BE2C (cell line): Measurements from ENCODE around the gene TIMM17A.
A peak's percentile ranks its signal among the peaks of the same experiment; 100 is the strongest.

Experiments
- DNase-seq: peaks from one replicate; pipeline ENCODE4 v3.0.0-alpha.2; 2020
- H3K27me3 ChIP-seq: fragments of 250-450 bp; sonication (Bioruptor Pico); 2 replicates; pipeline ENCODE4 v1.5.1; 2020; ENCODE audit warnings: mild to moderate bottlenecking
- H3K36me3 ChIP-seq: fragments of 250-450 bp; sonication (Bioruptor Pico); 2 replicates; pipeline ENCODE4 v1.5.1; 2020; ENCODE audit warnings: mild to moderate bottlenecking
- H3K4me1 ChIP-seq: fragments of 250-450 bp; sonication (Bioruptor Pico); 2 replicates; pipeline ENCODE4 v1.5.1; 2020
- H3K4me3 ChIP-seq: 2 replicates; pipeline ENCODE4 v1.5.1; 2011; ENCODE audit warnings: low read depth, low read length
- H3K9me3 ChIP-seq: fragments of 250-450 bp; sonication (Bioruptor Pico); 2 replicates; pipeline ENCODE4 v1.5.1; 2020
- CTCF ChIP-seq: IDR thresholded peaks from 2 replicates; pipeline ENCODE4 v1.5.1; 2012; ENCODE audit warnings: mild to moderate bottlenecking, low read depth, low read length

TIMM17A gene

GRCh38 chr1:201982623-201983379, 27.5 kb downstream of the TIMM17A start, which contains the start of gene RNPEP:
Gene RNPEP (plus strand): TSS chr1:201982648. CDS start chr1:201982667, 19 bp downstream.
- Histone ChIP-seq H3K36me3 (no peaks in the 10 kb centered on the region), H3K4me3 (peak within 1 kb of the TSS; percentile 68), H3K4me1 (no peaks in the 10 kb centered on the region), H3K27me3 (no peaks in the 10 kb centered on the region), H3K9me3 (no peaks in the 10 kb centered on the region)
- DNase-seq: peak; percentile 77
- TF ChIP-seq CTCF: no peak; the same call in 1 of the 2 replicates

- Histone ChIP-seq H3K4me3 (peak overlapping the region; percentile 68), H3K27me3 (no peaks in the 10 kb centered on the region), H3K9me3 (no peaks in the 10 kb centered on the region), H3K4me1 (no peaks in the 10 kb centered on the region), H3K36me3 (no peaks in the 10 kb centered on the region)
- TF ChIP-seq CTCF: no peak; the same call in 1 of the 2 replicates
- DNase-seq: no peak
Observed at GRCh38 chr1:201983380-201983805, 28.1 kb downstream of the TIMM17A start.

GRCh38 chr1:201984446-201984845, 29.1 kb downstream of the TIMM17A start:
- H3K4me3 ChIP-seq: no peak overlapping the region
- no peak for DNase-seq

GRCh38 chr1:201985355-201985754, 30.1 kb downstream of the TIMM17A start:
- H3K27me3 ChIP-seq: no peaks in the 10 kb centered on the region
- peaks cover 14% of the 10 kb centered on the region for H3K36me3 ChIP-seq
- H3K4me3 ChIP-seq: no peak overlapping the region
- TF ChIP-seq CTCF: no peak
- H3K4me1 ChIP-seq: no peaks in the 10 kb centered on the region; the same call in 1 of the 2 replicates
- no peaks in the 10 kb centered on the region for H3K9me3 ChIP-seq
- DNase-seq: no peak

More at GRCh38 chr1:201984446-201984845, 29.1 kb downstream of the TIMM17A start:
- TF ChIP-seq CTCF: no peak
- Histone ChIP-seq H3K27me3 (no peaks in the 10 kb centered on the region), H3K4me1 (no peaks in the 10 kb centered on the region), H3K36me3 (peaks cover 10% of the 10 kb centered on the region), H3K9me3 (no peaks in the 10 kb centered on the region)

GRCh38 chr1:201988601-201989000, 33.3 kb downstream of the TIMM17A start:
- Histone ChIP-seq H3K4me1 (no peaks in the 10 kb centered on the region; the same call in none of the 2 replicates), H3K27me3 (no peaks in the 10 kb centered on the region), H3K9me3 (no peaks in the 10 kb centered on the region), H3K4me3 (no peak overlapping the region), H3K36me3 (peaks cover 28% of the 10 kb centered on the region)
- DNase-seq: no peak
- TF ChIP-seq CTCF: no peak
